CD4-positive, alpha-beta T cell treated with Interleukin-17A for 4 hours (primary cell): ENCODE results near the gene DLGAP1.

Experiments used
- DNase-seq: peaks from one replicate; pipeline ENCODE4 v3.0.0-alpha.2; 2020; ENCODE audit warnings: mixed read lengths

The DLGAP1 gene

GRCh38 chr18:3747176-3747973, 707.7 kb downstream of the DLGAP1 start:
- no peak for DNase-seq

DNA sequence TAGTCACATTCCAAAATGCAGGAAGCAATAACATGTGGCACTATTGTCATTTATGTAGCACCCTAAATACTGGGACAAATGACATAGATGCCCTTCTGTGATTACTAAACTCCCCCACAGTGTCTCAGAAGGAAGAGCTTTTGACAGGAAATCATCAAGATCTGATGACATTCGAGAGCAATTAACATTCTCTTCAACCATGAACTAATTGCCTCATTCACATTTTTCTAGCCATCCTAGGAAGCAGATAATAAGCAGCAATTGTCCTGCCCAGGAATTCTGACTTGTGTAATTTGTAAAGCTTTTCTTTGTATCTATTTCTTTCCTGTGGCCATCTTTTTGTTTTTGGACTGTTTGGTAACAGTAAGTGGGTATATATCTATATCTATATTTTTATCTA, 712.6 kb downstream of the DLGAP1 start:
- no peak for DNase-seq

DNA sequence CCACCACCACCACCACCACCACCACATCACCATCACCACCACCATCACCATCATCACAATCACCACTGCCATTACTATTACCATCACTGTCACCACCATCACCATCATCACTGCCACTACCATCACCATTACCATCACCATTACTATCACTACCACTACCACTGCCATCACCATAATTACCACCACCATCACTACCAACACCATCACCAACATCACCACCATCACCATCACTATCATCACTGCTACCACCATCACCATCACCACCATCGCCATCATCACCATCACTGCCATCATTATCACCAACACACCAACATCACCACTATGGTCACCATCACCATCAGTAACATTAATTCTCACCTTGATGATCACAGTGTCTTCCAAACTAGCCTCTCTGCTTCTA, 713.8 kb downstream of the DLGAP1 start:
- DNase-seq = no peak

- no peak for DNase-seq
Measured at GRCh38 chr18:3728704-3729437, 726.2 kb downstream of the DLGAP1 start.

DNA sequence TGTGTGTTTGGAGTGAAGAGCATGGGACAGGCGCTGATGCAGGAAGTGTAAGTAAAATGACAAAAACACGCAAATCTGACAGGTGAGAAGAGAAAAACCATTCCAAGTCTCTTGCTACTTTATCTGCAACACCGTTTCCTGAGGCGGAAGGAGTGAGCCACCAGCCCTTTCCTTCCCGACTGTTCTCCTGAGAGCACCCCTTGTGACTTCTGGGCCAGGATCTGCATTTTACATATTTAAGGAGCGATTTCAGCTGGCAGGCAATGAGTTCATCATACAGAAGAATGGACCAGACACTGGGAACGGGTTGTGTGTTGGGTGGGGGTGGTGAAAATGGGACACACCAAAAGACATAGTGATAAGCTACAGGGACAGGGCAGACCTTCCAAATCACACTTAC, 727.8 kb downstream of the DLGAP1 start:
- DNase-seq = no peak

GRCh38 chr18:3726238-3726951, 728.7 kb downstream of the DLGAP1 start:
- DNase-seq = no peak

DNA sequence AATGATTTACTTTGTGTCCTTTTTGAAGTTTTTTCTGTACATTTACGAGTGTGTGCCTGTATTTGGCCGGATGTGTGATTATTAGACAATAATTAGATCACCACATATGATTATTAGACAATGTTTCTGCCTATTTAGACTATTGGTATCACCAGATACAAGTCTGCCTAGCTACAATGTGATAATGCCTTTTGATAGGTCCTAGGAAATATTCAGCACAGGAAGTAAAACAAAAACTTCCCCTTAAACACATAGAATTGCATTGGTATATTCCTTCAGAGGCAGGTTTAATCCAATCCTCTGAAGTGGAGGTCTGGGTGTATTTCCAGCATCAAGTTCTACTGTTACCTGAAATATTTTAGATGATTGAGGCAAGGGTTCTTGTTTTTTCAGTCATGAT, 730.0 kb downstream of the DLGAP1 start:
- DNase-seq = no peak

GRCh38 chr18:3723554-3723953, 731.6 kb downstream of the DLGAP1 start:
- no peak for DNase-seq

- no peak for DNase-seq
Measured at GRCh38 chr18:3722649-3723433, 732.3 kb downstream of the DLGAP1 start.

GRCh38 chr18:3721771-3722648, 733.1 kb downstream of the DLGAP1 start:
- no peak for DNase-seq

- no peak for DNase-seq
Measured at GRCh38 chr18:3720818-3721545, 734.1 kb downstream of the DLGAP1 start.

GRCh38 chr18:3720159-3720558, 734.9 kb downstream of the DLGAP1 start:
- DNase-seq = no peak

- no peak for DNase-seq
Measured at GRCh38 chr18:3717376-3718025, 737.6 kb downstream of the DLGAP1 start.

DNA sequence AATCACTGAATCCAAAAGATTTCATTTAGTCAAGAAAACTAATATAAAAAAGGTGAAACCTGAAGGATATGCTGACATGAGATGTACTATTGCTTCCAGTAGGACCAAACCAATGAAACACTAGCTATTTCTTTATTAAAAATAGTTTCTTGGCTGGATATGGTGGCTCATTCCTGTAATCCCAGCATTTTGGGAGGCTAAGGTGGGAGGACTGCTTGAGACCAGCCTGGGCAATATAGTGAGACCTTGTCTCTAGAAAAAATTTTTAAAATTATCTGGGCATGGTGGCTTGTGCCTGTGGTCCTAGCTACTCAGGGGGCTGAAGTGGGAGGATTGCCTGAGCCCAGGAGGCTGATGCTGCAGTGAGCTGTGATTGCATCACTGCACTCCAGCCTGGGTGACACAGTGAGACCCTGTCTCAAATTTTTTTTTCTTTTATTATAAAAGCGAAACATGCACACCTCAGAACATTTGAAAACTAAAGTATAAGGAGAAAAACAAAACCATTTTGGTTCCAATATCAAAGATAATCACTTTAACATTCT, 738.9 kb downstream of the DLGAP1 start:
- no peak for DNase-seq

DNA sequence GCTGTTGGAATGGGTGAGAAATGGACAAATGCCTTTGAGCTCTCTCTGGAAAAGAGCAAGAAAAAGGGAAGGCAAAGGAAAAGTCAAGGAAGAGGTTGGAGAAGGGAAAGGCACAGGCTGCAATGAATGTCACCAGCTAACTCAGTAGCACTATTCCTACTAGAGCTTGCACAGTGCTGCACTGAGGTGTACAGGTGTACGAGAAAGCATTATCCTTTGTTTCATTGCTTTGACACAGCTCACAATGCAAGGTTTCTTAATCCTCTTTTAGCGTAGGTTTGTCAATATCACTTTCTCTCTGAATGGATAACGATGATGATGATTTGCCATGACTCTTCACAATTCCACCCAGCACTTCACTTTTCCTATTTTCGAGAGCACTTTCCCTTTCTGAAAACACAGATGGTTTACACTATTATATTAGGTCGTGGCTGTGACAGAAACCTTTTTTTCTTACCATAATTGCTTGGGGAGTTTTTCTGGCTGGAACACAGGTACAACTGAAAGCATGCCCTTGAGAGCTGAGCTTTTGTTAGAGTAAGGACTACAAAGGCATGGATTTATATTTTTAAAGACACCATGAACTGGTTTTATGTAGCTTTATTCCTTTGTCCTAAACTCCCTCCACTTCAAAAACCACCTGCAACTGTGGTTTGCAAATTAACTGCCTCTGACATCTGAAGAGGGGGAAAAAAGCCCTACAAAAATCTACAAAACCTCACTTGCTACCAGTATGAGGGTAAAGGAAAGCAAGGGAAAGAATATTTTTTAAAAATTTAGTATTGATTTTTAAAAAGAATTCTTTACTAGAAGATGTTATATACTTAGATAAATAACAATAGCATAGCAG, 739.7 kb downstream of the DLGAP1 start:
- DNase-seq = no peak

DNA sequence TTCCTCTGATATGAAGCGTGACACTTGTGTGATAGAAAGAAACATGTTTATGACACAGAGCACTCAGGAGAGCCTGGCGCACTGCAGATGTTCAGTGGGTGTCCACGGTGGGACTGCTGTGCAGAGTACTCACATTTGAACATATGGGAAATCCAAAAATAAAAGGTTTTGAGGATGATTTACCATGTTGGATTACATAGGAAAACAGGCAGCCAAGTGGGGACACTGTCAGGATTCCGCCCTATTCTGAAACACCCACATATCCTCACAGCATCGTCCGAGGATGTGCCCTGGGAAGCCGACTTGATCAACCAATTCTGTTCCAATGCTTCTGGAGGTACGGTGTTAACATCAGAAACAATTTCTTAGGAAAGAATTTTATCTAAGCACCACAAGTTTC, 741.4 kb downstream of the DLGAP1 start:
- no peak for DNase-seq

GRCh38 chr18:3713166-3713565, 741.9 kb downstream of the DLGAP1 start:
- DNase-seq = no peak

- no peak for DNase-seq
Measured at GRCh38 chr18:3712491-3712890, 742.6 kb downstream of the DLGAP1 start.

- DNase-seq = no peak
Measured at GRCh38 chr18:3710712-3711301, 744.3 kb downstream of the DLGAP1 start.
